ENCODE results near the gene NFE2L1.

Gene NFE2L1

GRCh38 chr17:48023400-48024148 lies 24.6 kb upstream of the NFE2L1 start:
- DNase-seq (ENCODE audit: low spot score), result no peak
- in situ Hi-C loops (cut with MboI; ENCODE audit: low sequenced_read_pairs, unreplicated experiment), result no loop called here
- TF ChIP-seq CTCF (IDR thresholded peaks at IDR 0.05; ENCODE audit: borderline replicate concordance, control extremely low read depth, extremely low read depth, insufficient read depth, missing control alignments), result no peak

- no peak for TF ChIP-seq CTCF (IDR thresholded peaks at IDR 0.05; ENCODE audit: borderline replicate concordance, control extremely low read depth, extremely low read depth, insufficient read depth, missing control alignments)
- in situ Hi-C loops (cut with MboI; ENCODE audit: low sequenced_read_pairs, unreplicated experiment), result no loop called here
- DNase-seq (ENCODE audit: low spot score), result peak; percentile 45
Measured at GRCh38 chr17:48024149-48025039, 23.8 kb upstream of the NFE2L1 start.

DNA sequence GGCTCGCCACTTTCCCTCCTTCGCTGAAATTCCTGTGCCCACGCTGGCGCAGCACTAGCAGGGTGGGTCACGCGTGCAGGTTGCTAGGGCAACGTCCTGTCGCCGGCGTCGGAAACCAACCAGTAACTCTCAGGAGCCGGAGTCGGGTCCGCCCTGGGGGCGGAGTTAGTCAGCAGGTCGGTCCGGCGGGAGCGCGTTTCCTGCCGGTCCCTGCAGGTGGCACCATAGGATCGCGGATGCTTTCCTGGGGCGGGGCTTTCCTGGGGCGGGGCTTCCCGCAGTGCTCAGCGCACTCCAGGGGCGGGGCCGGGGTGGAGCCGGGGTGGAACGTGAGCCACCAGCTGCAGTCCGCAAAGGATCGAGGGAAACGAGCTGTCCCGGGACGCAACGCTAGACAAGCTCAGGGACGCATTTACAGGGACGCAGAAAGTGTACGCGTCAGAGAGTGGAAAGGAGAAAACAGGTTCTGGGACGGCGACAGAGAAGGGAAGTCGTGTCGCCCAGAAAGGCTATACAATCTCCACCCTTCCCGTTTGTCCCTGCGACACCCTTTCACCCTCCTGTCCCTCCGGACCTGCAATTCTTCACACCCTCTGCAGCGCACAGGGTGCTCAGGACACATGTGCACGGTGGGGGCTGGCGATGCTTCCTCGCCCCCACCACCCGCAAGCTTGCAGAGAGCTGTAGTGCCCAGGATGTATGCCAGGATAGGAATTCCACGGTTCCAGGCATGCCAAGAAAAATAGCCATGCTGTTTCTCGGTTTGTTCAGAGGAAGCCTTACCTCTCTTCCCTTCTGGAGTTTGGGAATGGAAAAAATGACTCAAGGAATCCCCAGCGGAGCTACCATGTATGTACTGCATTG lies 22.9 kb upstream of the NFE2L1 start:
- DNase-seq (ENCODE audit: low spot score), result peak; percentile 97
- peak; percentile 81 for TF ChIP-seq CTCF (IDR thresholded peaks at IDR 0.05; ENCODE audit: borderline replicate concordance, control extremely low read depth, extremely low read depth, insufficient read depth, missing control alignments)
- in situ Hi-C loops (cut with MboI; ENCODE audit: low sequenced_read_pairs, unreplicated experiment), result no loop called here

DNA sequence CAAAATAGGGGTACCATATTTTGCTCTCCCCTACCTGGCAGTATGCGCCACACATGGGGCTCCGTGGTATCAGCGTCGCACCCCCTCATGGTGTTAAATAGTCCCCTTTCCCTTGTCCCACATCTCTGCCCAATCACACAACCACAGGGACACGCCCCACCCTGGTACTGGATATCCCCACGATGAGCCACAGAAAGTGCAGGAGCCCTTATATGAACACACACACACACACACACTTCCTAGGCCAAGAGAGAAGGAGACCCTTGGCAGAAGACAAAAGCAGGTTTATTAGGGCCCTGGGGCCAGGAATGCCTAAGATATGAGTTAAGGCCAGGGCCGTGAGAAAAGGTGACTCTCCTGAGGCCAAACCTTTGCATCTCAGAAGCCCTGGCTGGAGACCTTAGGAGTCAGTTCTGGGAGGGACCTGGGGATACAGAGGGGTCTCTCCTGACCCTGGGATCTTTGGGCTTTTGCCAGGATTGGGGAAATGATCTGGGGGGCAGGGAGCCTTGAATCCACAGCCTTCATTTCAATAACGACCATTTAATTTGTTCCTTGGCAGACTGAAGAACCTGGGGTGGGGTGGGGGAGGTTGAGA lies 22.2 kb upstream of the NFE2L1 start:
- DNase-seq (ENCODE audit: low spot score), result no peak
- in situ Hi-C loops (cut with MboI; ENCODE audit: low sequenced_read_pairs, unreplicated experiment), result no loop called here
- no peak for TF ChIP-seq CTCF (IDR thresholded peaks at IDR 0.05; ENCODE audit: borderline replicate concordance, control extremely low read depth, extremely low read depth, insufficient read depth, missing control alignments)

DNA sequence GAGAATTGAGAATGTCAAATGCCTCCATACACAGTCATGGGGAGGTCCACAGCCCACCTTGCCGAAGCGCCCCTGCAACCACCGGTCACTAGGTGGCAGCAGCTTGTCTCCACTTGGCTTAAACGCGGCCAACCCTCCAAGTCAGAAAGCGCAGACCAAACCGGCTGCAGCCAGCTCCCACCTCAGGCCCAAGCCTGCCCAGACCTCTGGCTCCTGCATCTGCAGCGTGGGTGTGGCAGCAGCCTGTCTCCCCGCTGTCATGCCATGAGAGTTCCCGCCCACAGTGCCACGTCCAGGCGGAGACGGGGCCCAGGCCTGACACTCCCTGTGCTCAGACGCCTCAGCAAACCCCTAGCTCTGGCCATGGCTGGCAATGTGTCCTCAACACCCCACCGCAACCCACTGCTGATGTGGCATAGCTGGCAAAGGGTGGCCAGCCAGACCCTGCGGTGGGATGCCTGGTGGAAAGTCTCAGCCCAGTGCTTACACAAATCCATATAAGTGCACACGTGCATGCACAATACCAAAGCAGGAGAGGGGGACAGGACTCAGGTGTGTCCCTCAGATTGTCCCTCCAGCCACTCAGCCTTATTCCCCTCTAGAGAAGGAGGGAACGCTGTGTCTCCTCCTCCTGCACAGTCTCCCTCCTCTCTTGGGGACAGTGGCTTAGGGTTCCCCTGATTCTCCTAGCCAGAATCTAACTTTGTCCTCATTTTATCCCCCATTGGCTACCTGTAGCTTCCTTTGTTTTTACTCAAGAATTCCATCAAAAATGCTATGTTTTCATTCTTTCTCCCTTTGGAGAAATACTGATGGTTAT lies 21.4 kb upstream of the NFE2L1 start:
- peak; percentile 88 for DNase-seq (ENCODE audit: low spot score)
- in situ Hi-C loops (cut with MboI; ENCODE audit: low sequenced_read_pairs, unreplicated experiment), result no loop called here
- TF ChIP-seq CTCF (IDR thresholded peaks at IDR 0.05; ENCODE audit: borderline replicate concordance, control extremely low read depth, extremely low read depth, insufficient read depth, missing control alignments), result peak; percentile 87
